HFFc6 (cell line): ENCODE measurements around the gene STPG1. TPM values are rescaled to one million over a fixed set of nuclear protein-coding genes. Genes with fewer than 3 reads are reported as not detected.

Source experiments
- DNase-seq: peaks from one replicate; pipeline ENCODE4 v3.0.0-alpha.2; 2018
- H3K27ac Mint-ChIP-seq: 2 replicates; pipeline ENCODE4 v1.8.0; 2020; ENCODE audit warnings: mild to moderate bottlenecking, mixed read lengths
- H3K27me3 Mint-ChIP-seq: 2 replicates; pipeline ENCODE4 v1.8.0; 2021; ENCODE audit warnings: mild to moderate bottlenecking, moderate library complexity, mixed read lengths; ENCODE audit not compliant: insufficient read depth
- H3K36me3 Mint-ChIP-seq: 2 replicates; pipeline ENCODE4 v1.8.0; 2021; ENCODE audit warnings: low read depth, mixed read lengths
- H3K4me1 Mint-ChIP-seq: 2 replicates; pipeline ENCODE4 v1.8.0; 2020; ENCODE audit warnings: low read depth, mixed read lengths
- H3K4me3 Mint-ChIP-seq: 2 replicates; pipeline ENCODE4 v1.8.0; 2020; ENCODE audit warnings: mild to moderate bottlenecking, moderate library complexity, mixed read lengths
- H3K9me3 Mint-ChIP-seq: 2 replicates; pipeline ENCODE4 v1.8.0; 2020; ENCODE audit warnings: mild to moderate bottlenecking, mixed read lengths
- total RNA-seq, 6 experiments: library from RNA; stranded (reverse); fragmentation: NEBNext Ultra II Directional; extraction: Animal tissue kit (Norgen Biotek cat#: 25700); gene quantifications; 2 replicates in 1 of 6; 3 replicates in 5 of 6; pipeline ENCODE4 v1.2.3, GENCODE V29; 2021
- TF ChIP-seq, protein P1 (sequence below): fragments of 200-600 bp; sonication (generic); IDR thresholded peaks from 2 replicates; pipeline ENCODE4 v1.5.0; 2021; ENCODE audit warnings: antibody characterized with exemption, mild to moderate bottlenecking

The STPG1 gene
- total RNA-seq, 6 experiments from 2014 or later, result 8.8 to 13.0 (median 11.0) TPM

DNA sequence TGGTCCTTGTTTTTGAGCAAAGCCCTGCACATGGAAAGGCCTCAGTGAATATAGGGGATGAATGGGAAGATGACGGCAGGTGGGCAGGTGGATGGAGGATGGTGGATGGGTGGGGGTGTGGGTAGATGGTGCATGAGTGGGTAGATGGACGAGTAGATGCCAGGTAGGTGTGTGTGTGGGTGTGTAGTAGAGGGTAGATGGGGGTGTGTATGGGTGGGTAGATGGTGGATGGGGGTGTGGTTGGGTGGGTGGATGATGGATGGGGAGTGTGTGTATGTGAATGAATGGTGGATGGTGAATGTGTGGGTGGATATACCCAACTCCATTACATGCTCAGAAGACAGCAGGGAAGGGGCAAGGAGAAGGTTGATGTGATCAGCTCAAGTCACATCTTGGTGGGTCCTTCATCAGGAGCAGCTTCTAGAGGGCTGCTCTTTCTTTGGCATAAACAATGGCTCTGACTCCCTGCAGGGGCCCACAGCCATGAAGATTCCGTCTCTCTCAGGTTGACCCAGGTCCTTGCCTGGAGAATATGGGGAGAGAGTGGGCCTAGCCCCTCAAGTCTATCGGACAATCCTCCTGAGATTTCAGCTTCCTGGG, 60.2 kb downstream of the STPG1 start:
- DNase-seq, result no peak
- no peaks in the 10 kb centered on the region for H3K9me3 Mint-ChIP-seq
- no peak overlapping the region for H3K27ac Mint-ChIP-seq
- TF ChIP-seq, protein P1, sequence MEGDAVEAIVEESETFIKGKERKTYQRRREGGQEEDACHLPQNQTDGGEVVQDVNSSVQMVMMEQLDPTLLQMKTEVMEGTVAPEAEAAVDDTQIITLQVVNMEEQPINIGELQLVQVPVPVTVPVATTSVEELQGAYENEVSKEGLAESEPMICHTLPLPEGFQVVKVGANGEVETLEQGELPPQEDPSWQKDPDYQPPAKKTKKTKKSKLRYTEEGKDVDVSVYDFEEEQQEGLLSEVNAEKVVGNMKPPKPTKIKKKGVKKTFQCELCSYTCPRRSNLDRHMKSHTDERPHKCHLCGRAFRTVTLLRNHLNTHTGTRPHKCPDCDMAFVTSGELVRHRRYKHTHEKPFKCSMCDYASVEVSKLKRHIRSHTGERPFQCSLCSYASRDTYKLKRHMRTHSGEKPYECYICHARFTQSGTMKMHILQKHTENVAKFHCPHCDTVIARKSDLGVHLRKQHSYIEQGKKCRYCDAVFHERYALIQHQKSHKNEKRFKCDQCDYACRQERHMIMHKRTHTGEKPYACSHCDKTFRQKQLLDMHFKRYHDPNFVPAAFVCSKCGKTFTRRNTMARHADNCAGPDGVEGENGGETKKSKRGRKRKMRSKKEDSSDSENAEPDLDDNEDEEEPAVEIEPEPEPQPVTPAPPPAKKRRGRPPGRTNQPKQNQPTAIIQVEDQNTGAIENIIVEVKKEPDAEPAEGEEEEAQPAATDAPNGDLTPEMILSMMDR, result no peak
- peaks cover 4% of the 10 kb centered on the region; the same call in 1 of the 2 replicates for H3K27me3 Mint-ChIP-seq
- peaks cover 5% of the 10 kb centered on the region; the same call in 1 of the 2 replicates for H3K36me3 Mint-ChIP-seq
- no peak overlapping the region for H3K4me3 Mint-ChIP-seq
- H3K4me1 Mint-ChIP-seq, result peaks cover 30% of the 10 kb centered on the region

DNA sequence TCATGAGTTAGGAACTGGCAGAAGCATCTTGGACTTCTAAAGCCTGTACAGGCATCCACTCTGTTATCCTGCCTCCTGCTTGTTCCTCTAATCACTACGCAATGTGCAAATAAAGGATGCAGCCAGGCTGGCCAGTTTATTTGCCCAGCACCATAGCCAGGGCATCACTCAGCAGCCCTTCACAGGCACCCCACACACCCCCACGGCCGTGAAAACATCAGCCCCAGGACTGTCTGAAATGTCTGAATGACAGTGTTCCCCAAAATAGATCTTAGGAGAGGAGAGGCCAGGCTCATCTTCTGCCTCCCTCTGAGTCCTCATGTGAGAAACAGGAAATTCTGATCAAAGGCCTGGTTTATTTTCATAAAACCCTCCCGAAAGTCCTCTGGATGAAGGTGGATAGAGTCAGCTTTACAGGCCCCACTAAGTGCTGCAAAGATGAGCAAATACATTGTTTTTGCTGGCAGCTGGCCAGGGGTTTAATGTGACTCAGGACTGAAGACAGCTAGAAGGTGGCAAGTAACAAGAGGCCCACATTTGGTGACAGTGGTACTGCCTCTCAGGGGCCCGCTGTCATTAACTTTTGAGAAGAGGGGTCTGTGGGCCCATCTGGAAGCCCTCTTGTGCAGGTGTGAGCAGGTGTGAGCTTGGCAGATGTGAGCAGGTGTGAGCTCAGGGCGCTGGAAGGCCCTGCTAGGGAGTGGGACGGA, 61.5 kb downstream of the STPG1 start:
- TF ChIP-seq, protein P1, result no peak
- Mint-ChIP-seq H3K9me3 (no peaks in the 10 kb centered on the region), H3K27ac (no peak overlapping the region), H3K27me3 (peaks cover 4% of the 10 kb centered on the region; the same call in 1 of the 2 replicates), H3K4me1 (peaks cover 30% of the 10 kb centered on the region), H3K4me3 (no peak overlapping the region), H3K36me3 (no peaks in the 10 kb centered on the region)
- peak; percentile 70 for DNase-seq

DNA sequence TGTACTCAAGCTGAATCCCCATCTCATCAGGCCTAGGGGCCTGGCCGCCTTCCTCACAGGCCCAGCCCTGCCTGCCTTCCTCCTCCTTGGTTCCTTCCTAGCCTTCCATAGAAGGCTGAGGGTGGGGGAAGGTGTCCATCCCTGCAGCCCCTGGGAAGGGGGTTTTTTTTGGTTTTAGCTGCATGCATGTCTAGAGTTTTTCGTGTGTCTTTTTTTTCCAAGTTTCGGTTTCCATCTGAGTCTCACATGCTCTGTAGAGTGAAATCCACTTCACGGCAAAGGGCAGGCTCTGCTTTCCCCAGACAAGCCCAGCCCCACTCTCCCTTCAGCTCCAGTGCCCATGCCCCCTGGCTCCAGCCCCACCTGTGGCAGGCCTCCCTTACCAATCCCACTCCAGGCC, 62.3 kb downstream of the STPG1 start:
- Mint-ChIP-seq H3K4me3 (no peak overlapping the region), H3K27ac (no peak overlapping the region), H3K4me1 (peaks cover 30% of the 10 kb centered on the region), H3K36me3 (no peaks in the 10 kb centered on the region), H3K9me3 (no peaks in the 10 kb centered on the region), H3K27me3 (peaks cover 4% of the 10 kb centered on the region)
- TF ChIP-seq, protein P1, result no peak
- DNase-seq, result no peak

DNA sequence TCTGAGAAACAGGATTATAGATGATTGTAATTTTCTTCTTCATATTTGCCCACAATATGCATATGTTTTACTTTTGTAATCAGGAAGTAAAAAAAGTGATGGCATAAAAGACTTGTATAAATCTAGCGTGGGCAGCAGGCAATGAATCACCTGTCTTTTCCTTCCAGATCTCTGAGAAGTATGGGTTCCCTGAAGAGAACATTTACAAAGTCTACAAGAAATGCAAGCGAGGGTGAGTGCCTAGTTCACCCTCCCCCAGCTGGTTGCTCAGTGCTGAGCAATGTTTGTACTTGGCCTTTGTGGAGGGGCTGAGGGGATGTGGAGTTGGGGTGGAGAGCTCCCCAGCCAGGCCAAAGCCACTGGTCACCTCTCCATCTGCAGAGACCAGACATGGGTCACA, 63.7 kb downstream of the STPG1 start:
- Mint-ChIP-seq H3K4me3 (no peak overlapping the region), H3K4me1 (peaks cover 30% of the 10 kb centered on the region), H3K9me3 (no peaks in the 10 kb centered on the region), H3K27me3 (peaks cover 9% of the 10 kb centered on the region), H3K36me3 (no peaks in the 10 kb centered on the region), H3K27ac (no peak overlapping the region)
- no peak for DNase-seq
- TF ChIP-seq, protein P1, result no peak

DNA sequence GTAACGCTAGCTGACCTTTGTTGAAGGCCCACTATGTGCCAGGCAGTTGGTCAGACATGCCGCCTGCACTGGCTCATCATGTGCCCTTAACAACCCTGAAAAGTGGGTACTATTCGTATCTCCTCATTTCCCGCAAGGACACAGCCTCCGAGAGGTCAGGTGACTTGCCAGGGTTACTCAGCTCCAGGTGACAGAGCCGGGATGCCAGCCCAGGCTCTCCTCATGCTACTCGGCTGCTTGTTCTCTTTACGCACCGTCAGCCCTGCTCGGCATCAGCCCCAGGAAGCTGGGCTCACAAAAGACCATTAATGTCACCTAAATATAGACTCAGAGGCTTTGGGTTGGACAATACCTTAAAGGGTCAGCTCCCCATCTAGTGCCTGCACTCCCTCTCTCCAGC, 65.4 kb downstream of the STPG1 start:
- peaks cover 30% of the 10 kb centered on the region for H3K4me1 Mint-ChIP-seq
- H3K27me3 Mint-ChIP-seq, result peaks cover 11% of the 10 kb centered on the region
- H3K27ac Mint-ChIP-seq, result no peak overlapping the region

More for the DNA sequence above, 65.4 kb downstream of the STPG1 start:
- DNase-seq, result no peak
- no peaks in the 10 kb centered on the region for H3K9me3 Mint-ChIP-seq
- TF ChIP-seq, protein P1, result no peak
- no peak overlapping the region for H3K4me3 Mint-ChIP-seq
- H3K36me3 Mint-ChIP-seq, result no peaks in the 10 kb centered on the region
